ENCODE data around the gene INHA.

INHA gene

DNA sequence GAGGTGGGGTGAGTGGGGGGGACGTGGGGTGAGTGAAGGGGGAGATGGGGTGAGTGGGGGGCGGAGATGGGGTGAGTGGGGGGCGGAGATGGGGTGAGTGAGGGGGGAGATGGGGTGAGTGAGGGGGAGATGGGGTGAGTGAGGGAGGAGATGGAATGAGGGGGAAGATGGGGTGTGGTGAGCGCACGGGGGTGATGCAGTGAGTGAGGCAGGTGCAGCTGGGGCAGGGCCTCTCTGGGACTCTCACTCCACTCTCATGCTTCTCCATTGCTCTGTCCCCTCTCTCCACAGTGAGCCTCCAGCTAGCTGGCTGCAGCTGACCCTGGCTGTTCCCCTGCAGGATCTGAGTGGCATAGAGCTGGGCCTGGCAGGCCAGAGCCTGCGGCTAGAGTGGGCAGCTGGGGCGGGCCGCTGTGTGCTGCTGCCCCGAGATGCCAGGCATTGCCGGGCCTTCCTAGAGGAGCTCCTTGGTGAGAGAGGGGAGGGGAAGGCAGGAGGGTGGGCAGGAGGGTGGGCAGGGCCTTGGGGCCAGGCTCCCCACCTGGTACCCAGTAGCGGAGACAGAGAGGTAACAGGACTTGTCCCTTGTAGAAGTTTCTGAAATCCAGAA lies 41.5 kb downstream of the INHA start:
- no peak for DNase-seq

DNA sequence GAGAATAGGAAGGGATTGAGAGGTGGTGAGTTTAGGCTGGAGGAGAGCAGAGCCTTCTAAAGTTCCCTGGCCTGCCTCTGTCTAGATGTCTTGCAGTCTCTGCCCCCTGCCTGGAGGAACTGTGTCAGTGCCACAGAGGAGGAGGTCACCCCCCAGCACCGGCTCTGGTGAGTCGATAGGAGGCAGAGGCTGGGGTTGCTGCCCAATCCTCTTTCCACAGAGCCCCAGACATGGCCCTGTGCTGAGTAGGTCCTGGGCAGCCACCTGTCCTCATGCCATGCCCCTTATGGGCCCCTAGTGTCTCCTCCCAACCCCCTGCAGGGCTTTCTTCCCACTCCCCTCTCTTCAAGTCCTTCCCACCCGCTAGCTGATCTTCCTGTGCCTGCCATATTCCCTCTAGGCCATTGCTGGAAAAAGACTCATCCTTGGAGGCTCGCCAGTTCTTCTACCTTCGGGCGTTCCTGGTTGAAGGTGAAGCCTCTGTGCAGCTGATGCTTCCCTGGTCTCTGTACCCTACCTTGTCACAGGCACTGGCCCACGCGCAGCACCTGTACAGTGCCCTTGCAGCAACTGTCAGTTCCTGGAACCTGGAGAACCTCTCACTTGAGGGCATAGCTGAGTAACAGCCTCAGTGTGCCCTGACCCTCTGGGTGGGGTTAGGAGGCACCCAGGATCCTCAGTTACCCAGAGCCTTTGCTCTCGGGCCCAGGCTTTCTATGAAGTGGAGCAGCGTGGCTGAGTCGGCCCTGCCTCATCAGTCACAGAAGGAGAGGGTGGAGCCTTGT lies 42.2 kb downstream of the INHA start:
- no peak for DNase-seq

DNA sequence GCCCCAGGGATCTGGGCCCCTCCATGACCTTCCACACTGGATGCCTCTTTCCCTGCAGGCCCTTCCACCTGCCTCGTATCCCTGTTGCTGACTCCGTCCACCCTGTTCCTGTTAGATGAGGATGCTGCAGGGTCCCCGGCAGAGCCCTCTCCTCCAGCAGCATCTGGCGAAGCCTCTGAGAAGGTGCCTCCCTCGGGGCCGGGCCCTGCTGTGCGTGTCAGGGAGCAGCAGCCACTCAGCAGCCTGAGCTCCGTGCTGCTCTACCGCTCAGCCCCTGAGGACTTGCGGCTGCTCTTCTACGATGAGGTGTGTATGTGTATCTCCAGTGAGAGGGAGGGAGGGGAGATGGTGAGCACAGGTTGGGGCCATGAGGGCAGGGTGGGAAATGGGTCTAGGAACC lies 42.9 kb downstream of the INHA start:
- DNase-seq, result no peak

DNA sequence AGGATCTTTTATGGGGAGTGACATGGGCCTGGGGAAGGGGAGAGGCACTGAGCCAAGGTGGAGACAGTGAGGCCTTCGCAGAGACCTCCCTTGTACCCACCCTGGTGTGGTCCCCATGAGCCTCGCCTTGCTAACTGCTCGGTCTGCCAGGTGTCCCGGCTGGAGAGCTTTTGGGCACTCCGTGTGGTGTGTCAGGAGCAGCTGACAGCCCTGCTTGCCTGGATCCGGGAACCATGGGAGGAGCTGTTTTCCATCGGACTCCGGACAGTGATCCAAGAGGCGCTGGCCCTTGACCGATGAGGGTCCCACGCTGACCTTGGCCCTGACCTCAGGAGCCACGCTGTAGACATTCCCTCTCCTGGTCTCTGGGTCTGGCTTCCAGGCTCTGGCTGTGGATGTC lies 43.8 kb downstream of the INHA start:
- no peak for DNase-seq

DNA sequence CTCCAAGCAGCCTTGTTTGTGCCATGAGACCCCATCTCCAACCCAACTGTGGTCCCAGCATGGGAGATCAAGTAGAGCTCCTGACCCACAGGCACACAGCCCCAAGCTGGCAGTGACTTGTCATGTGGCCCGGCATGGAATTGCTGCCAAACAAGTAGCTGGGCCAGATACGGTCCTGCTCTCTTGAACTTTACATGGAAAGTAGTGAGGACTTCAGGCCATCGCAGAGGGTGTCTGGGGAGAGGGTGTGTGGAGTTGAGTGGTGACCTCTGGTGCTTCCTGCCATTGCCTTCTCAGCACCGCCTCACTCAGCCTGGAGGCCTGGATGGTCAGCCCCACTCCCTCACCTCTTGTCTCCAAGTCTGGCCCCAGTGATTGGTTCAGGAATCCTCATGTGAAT lies 44.4 kb downstream of the INHA start:
- DNase-seq, result no peak

DNA sequence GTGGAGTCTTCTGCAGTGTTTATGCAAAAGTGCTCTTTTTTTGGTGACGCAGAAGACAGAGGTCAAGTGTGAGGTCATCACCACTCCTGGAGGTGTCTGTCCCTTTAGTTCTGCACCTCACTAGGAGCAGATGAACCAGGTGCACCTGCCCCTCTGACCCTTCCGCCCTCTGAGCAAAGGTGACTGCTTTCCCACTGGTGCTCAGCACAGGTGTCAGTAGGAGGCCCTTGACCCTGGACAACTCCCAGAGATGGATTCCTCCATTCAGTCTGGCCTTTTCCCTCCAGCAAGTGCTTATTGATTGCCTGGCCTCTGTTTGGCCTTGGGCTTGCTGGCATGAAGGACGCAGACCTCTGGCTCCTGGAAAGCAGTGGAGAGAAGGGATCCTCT lies 46.6 kb downstream of the INHA start:
- DNase-seq, result no peak

DNA sequence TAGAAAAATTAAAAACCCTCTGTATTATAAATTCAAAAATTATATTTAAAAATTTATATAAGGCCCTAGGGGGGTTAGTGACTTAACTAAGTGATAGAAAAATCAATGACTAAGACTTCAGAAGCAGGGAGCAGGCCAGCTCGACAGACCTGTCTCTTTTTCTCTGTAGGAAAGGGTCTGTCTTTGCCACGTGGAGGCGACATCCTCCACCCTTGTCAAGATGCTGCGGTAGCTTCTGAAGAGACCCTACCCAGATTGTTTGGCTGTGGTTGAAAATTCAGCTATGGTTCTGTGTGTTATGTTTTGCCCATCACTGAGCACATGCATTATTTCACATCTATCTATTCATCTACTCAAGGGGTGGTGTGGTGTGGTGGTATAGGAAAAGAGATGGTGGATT lies 47.1 kb downstream of the INHA start:
- no peak for DNase-seq

DNA sequence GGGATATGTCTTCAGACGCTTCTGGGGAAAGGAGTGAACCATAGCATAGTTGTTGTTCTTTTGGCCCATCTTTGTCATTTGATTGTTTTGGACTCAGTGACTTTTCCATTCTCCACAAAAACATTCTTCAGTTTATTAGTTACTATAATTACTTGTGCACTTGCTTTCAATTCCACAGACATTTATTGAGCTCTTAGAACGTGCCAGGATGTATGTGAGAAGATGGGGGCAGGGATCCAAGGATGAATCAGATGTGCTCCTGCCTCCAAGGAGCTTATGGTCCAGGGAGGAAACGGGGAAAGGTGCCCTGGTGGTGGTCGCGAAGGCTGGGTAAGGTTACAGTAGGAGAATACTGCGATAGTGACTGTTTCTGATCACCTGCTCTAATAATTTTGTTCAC lies 48.4 kb downstream of the INHA start:
- no peak for DNase-seq

DNA sequence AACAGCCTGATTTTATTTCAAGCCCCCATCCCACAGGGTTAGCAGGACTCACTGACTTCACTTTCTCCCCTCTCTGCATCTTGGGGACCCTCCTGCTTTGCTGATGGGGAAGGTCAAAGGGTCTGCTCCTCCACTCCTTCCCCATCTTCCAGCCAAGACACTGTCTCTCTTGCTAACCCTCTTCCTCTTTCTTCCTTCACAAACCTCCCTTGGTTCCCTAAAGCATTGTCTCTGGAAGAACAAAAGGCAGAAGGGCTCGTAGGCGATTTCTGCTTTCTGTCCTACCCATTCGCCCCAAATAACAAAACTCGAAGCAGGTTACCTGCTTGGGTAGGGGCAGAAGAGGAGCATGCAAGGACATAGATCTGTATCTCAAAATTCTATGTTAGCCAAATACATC lies 49.8 kb downstream of the INHA start:
- no peak for DNase-seq

DNA sequence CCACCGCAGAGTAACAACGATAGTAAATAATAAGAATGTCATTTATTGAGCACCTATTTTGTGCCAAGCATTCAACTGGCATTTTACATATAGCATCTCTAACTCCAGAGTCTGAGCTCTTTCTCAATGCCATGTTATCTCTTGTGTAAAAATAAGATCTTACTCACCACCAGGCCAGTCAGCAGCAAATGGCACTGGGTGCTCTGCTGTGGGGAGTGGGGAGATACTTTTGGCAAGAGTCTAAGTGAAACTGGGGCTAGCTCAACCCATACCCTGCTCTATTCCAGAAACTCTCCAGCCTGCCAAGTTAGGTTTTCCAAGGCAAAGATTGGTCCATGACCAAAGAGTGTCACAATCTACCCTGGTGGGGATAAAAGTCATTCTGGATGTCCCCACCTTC lies 50.4 kb downstream of the INHA start:
- DNase-seq, result no peak

DNA sequence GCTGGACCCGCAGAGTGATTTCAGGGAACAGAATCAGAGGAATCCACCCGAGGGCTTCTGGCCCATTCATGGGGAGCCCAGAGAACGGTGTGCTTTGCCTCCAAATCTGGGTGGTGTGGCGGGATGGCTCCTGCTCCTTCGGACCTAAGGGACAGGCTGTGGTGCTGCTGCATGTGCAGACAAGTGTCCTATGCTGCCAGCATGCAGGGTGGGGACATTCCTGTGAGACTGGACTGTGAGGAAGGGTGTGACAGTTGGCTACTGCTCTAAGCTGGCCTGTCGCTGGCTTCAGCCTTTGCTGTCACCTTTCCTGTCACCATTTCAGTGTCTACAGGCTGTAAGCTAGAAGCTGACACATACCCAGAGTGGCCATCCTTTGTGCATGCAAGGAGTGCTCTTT lies 52.5 kb downstream of the INHA start:
- no peak for DNase-seq

DNA sequence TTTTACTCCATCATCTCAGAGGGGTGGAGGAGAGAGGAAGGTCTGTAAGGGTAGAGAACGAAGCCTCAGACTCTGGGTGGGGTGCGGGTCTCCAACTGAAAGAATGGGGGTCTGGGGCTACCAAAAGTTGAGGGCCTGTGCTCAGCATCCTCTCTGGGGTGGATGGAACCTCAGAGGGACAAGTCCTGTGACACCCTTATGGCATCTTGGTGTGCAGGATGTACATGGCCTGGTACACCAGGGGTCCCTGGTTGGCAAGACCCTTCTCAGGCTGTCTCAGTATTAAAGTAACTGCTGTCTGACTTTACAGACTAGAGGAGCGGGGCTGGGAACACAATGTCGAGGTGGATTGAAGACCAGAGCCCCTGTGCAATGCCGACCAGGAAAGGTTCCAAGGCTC lies 53.1 kb downstream of the INHA start:
- DNase-seq, result no peak

Measured in CD4-positive, alpha-beta T cell treated with Interleukin-10 for 1 hour (primary cell).